ENCODE measurements around the gene ATP5ME.
"Not testable (repeated sequence)": the region's sequence is repeated elsewhere in the genome, so short reads cannot be mapped to it uniquely, and the experiment has no call there.

ATP5ME gene

DNA sequence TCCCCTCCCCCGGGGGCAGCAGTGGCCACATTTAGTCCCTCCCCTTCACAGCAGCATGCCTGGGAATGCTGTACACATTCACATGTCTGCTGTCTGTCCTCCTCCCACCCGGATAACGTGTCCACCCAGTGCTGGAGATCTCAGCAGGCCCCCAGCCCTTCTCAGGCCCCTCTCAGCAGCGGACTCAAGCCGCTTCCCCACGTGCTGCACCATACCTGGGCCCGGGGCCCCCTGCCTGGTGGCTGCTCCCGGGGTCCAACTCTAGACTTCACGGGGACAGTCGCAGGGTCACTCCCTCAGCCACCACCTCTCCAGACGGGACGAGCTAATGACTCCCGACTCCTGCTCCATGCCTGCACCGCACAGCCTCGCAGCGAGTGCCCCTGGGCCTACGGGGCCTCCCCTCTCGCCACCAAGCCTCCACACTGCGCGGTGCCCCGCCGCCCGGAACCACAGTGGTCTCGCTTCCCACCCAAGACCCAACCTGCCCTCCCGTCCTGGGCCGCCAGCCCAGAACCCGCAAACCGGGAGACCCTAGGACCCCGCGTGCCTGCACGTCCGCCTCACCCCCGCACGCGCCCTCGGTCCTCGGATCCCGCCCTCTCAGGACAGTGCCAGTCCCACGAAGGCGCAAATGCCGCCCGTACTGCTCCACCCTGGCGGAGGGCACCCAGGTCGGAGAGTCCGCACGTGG, 30.3 kb upstream of the ATP5ME start:
- no peak for DNase-seq

DNA sequence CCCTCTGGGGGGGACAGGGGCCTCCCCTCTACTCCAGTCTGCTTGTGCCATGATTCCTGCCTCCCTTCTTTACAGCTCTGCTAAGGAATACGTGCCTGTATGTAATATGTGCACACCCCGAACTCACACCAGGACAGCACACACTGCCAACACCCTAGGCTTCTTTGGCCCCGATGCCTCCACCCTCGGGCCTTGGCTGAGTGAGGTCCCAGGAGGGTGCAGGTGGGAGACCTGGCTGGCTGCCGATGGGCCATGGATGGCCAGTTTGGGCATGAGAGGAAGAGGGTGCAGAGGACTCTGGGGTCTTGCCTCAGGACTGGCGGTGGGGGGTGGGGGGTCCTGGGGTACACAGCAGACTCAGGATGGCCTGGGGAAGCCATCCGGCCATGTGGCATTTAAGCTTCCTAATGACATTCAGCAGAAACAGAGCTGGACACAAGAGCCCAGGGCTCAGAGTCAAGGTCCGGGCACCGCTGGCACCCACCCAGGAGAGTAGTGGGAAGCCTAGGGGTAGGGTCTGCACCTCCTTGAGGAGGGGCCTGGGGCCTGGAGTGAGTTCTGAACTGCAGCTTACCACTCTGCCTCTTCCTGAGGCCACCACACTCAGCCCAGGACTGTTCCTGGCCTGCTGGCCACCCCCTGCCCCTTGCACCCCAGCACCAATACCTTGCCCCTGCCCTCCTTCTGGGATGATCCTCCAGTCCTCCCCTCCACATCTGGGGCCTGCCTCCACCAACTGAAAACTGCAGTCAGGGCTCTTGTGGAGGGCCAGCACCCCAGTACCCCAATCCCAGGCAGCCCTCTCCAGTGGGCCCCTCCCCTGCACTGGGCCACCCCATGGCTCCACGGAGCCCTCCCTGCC, 29.5 kb upstream of the ATP5ME start:
- no peak for DNase-seq

DNA sequence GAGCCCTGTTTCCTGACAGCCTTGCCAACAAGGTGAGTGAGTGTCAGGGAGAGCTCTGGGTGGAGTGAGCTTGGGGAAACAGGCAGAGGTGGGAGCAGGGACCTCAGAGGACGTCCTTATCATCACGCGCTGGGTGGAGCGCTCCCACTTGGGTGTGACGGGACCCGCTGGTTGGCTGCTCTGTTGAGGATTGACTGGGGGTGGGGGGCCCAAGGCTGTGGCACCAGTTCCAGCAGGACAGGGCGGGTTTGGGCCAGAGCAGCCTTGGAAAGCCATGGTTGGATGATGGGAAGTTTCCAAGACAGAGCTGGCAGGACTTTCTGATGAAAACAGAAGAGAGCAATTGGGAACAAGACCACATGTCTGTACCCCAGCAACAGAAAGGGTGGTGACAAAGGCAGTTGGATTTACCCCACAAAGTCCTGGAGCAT, 28.6 kb upstream of the ATP5ME start:
- no peak for DNase-seq

GRCh38 chr4:700587-701264, 26.6 kb upstream of the ATP5ME start:
- no peak for DNase-seq

- DNase-seq = no peak
Observed at GRCh38 chr4:699816-700580, 25.9 kb upstream of the ATP5ME start.

DNA sequence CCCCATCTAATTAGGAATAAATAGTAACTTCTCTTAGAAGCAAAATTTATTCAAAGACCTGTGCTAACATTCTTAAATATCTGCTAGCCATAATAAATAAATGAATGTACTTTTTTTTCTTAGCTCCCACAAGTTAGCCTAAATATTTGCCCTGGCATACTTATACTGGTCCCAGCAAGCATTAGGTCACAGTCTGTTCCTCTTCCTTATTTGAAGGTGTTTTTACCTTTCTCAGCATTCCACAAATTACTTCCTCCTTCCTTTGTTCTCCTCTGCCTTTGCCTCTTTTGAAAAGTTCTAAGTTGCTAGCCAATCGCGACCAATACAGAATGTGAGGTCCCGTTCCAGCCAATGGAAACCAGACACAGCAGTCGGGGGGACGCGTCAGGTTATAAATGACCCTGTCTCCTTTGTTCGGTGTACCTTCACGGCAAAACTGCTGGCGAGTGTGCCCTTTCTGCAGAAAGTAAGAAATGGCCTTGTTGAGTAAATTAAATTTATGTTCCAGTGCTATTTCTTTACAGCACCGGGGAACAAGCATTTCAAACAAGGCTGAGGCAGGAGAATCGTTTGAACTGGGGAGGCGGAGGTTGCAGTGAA, 20.4 kb upstream of the ATP5ME start:
- not testable (repeated sequence) for DNase-seq

- peak; percentile 80 for DNase-seq
Observed at GRCh38 chr4:692771-693554, 18.9 kb upstream of the ATP5ME start.

GRCh38 chr4:689723-690122, 15.6 kb upstream of the ATP5ME start:
- peak; percentile 76 for DNase-seq

GRCh38 chr4:688854-689681, 15.0 kb upstream of the ATP5ME start, which contains the start of gene SLC49A3:
TSS of gene SLC49A3 (minus strand) at chr4:689151. CDS start at chr4:689127, 24 bp downstream.
- peak; percentile 82 for DNase-seq

DNA sequence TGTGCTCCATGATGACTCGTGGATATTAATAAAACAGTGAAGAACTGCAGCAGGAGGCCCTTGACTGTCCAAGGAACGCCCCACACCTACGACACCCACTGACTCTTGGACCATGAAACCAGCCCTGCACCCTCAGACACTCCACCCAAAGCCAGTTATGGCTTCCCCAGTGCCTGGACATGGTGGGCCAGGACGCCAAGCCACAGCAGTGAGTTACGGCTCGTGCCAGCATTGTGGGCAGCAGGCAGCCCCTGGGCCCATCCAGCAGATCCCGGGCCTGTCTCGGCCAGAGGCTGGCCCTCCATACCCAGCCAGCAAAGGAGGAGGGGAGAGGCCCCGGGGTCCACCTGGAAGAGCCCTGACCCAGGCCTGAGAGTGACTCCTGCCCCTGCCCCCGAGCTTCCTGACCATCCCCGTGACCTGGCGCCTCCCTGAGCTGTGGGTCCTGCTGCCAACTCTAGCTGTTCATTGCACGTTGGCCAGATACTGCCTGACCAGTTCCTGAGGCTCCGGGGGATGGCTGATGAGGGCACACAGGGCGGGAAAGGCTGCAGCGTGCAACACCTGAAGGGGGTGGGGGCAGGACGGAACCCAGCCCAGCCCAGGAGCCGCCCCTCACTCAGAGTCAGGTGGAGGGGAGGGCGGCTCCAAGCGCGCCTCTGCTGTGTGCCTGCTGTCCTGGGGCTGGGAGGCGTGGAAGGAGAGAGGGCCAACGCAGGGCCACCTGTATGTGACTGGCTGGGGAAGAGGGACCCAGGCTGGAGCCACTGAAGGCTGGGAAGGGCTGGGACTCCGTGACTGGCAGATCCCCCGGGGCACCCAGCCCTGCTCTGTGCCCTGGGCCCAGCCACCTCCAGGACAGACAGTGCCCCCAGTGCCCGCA, 14.1 kb upstream of the ATP5ME start:
- DNase-seq = peak; percentile 82

GRCh38 chr4:687048-687970, 13.2 kb upstream of the ATP5ME start:
- peak; percentile 74 for DNase-seq

- DNase-seq = no peak
Observed at GRCh38 chr4:686413-687040, 12.5 kb upstream of the ATP5ME start.

DNA sequence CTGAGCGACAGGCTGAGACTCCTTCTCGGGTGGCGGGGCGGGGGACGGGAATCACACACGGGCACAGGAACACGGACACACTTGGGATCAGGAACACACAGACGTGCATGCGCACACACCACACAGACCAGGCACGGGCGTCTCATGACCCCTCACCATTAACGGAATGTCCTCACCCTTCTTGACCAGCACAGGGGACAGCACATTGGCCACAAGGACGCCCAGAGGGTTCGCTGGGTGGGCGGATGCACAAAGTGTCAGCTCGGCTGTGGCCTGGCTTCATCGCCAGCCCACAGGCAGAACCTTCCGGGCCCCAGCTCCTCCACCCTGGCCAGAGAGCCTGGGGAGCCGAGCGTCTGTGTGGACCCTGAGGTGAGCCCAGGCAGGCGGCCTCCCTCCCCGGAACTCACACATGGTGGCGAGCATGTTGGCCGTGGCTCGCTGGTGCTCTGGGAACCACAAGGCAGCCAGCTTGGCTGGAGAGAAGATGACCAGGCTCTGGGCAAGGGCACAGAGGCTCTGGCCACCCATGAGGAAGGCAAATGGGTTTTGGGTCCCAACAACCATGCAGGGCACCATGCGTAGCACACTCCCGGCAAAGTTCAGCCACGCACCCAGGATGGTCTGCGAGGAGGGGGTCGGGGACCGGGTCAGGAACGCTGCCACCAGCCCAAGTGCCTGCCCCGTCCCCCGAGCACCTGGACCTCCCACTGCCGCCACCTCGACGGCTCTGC, 11.8 kb upstream of the ATP5ME start:
- DNase-seq = no peak

DNA sequence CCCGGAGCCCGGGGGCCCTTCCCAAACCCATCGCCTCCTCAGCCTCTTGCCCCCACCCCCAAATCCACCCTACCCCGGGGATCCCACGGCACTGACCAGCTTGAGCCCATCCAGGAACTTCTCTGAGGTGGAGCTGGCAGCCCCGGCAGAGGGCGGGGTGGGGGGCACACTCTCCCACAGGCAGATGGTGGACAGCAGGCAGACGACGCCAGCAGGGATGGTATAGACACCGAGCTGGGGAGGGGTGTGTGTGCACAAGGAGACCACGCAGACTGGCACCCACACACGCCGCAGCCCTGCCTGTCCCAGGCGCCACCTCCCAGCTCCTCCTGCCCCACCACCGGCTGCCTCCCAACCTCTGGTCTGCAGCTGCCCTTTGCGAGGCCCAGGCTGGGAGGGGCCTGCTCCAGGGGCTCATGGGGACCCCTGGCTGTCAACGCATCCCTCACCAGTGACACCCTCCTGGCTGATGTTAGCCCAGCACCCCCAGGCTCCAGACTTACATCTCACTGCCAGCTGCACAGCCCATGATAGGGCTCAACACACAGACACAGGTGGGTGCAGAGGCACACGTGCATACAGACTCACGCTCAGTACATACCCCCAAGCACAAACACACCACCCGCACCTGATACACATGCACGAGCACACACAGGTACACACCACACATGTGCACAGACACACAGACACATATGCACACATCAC, 10.7 kb upstream of the ATP5ME start:
- no peak for DNase-seq

GRCh38 chr4:683982-684622, 10.0 kb upstream of the ATP5ME start:
- peak; percentile 87 for DNase-seq

Measured in DMS53 (cell line).